ENCODE results near the gene ISOC2. TPM values are rescaled to one million over a fixed set of nuclear protein-coding genes. Genes with fewer than 3 reads are reported as not detected.

Gene ISOC2
- total and polyA plus RNA-seq, 4 donors: 49.1 to 181 (median 118) TPM

- H3K36me3 ChIP-seq (ENCODE audit: control insufficient read depth in 4 of 4, insufficient read depth in 3 of 4, low read depth in 1 of 4, low read length in 3 of 4): no peaks in the 10 kb centered on the region
- no peak overlapping the region for H3K27ac ChIP-seq (ENCODE audit: low read depth in 1 of 2, low read length in 2 of 2)
- no peak for TF ChIP-seq FOXA1 (IDR thresholded peaks at IDR 0.05)
- TF ChIP-seq HNF4A (conservative IDR thresholded peaks at IDR 0.05): no peak
- TF ChIP-seq, protein P1, sequence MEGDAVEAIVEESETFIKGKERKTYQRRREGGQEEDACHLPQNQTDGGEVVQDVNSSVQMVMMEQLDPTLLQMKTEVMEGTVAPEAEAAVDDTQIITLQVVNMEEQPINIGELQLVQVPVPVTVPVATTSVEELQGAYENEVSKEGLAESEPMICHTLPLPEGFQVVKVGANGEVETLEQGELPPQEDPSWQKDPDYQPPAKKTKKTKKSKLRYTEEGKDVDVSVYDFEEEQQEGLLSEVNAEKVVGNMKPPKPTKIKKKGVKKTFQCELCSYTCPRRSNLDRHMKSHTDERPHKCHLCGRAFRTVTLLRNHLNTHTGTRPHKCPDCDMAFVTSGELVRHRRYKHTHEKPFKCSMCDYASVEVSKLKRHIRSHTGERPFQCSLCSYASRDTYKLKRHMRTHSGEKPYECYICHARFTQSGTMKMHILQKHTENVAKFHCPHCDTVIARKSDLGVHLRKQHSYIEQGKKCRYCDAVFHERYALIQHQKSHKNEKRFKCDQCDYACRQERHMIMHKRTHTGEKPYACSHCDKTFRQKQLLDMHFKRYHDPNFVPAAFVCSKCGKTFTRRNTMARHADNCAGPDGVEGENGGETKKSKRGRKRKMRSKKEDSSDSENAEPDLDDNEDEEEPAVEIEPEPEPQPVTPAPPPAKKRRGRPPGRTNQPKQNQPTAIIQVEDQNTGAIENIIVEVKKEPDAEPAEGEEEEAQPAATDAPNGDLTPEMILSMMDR (IDR thresholded peaks at IDR 0.05; ENCODE audit: low read depth, low read length, missing input control): no peak
- no peak for TF ChIP-seq NR2F2 (IDR thresholded peaks at IDR 0.05)
- no peak for TF ChIP-seq JUND (IDR thresholded peaks at IDR 0.05)
- TF ChIP-seq FOXA2 (IDR thresholded peaks at IDR 0.05): no peak
- TF ChIP-seq REST (IDR thresholded peaks at IDR 0.05): no peak
- TF ChIP-seq HNF4G (IDR thresholded peaks at IDR 0.05): no peak
- no peak for TF ChIP-seq EGR1 (IDR thresholded peaks at IDR 0.05; ENCODE audit: low read depth in 2 of 2)
- no peak for TF ChIP-seq ATF3 (IDR thresholded peaks at IDR 0.05)
- TF ChIP-seq TAF1 (conservative IDR thresholded peaks at IDR 0.05): no peak
- no peak for TF ChIP-seq SP1 (IDR thresholded peaks at IDR 0.05)
- no peak for TF ChIP-seq RAD21 (IDR thresholded peaks at IDR 0.05)
- H3K9ac ChIP-seq (ENCODE audit: low read depth in 1 of 2, low read length in 2 of 2): no peak overlapping the region
- H3K4me3 ChIP-seq (ENCODE audit: low read depth in 1 of 3, low read length in 3 of 3): no peak overlapping the region
- H3K4me1 ChIP-seq (ENCODE audit: control insufficient read depth in 4 of 4, insufficient read depth in 4 of 4, low read length in 3 of 4): peaks cover 18 to 45% (median 35%) of the 10 kb centered on the region in 4 donors
- 88% methylated on average over 15 of the region's 15 CpGs for WGBS
- H3K9me3 ChIP-seq (ENCODE audit: control insufficient read depth in 4 of 4, low read length in 3 of 4): no peaks in the 10 kb centered on the region
- DNase-seq (ENCODE audit: low spot score): no peak
- H3K27me3 ChIP-seq (ENCODE audit: control insufficient read depth in 4 of 4, insufficient read depth in 4 of 4, low read length in 3 of 4): no peaks in the 10 kb centered on the region
Measured at GRCh38 chr19:55463583-55464031, 2.2 kb upstream of the ISOC2 start.

DNA sequence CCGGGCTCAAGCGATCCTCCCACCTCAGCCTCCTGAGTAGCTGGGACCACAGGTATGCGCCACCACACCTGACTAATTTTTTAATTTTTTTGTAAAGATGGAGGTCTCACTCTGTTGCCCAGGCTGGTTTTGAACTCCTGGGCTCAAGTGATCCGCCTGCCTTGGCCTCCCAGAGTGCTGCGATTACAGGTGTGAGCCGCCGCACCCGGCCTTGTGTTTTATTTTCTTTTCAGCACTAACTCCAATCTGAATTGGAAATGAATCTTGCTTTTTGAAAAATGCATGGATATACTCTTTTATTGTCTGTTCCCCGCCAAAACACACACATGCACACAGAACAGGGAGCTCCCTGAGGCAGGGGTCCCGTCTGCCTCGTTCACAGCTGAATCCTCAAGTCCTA, 1.3 kb upstream of the ISOC2 start:
- peak overlapping the region in 1 of 3 donors; percentile 38 for H3K4me3 ChIP-seq (ENCODE audit: low read depth in 1 of 3, low read length in 3 of 3)
- no peaks in the 10 kb centered on the region for H3K27me3 ChIP-seq (ENCODE audit: control insufficient read depth in 4 of 4, insufficient read depth in 4 of 4, low read length in 3 of 4)

More for the DNA sequence above, 1.3 kb upstream of the ISOC2 start:
- Histone ChIP-seq H3K4me1 (ENCODE audit: control insufficient read depth in 4 of 4, insufficient read depth in 4 of 4, low read length in 3 of 4) (peaks cover 13 to 41% (median 31%) of the 10 kb centered on the region in 4 donors), H3K27ac (ENCODE audit: low read depth in 1 of 2, low read length in 2 of 2) (no peak overlapping the region), H3K9ac (ENCODE audit: low read depth in 1 of 2, low read length in 2 of 2) (no peak overlapping the region), H3K9me3 (ENCODE audit: control insufficient read depth in 4 of 4, low read length in 3 of 4) (no peaks in the 10 kb centered on the region), H3K36me3 (ENCODE audit: control insufficient read depth in 4 of 4, insufficient read depth in 3 of 4, low read depth in 1 of 4, low read length in 3 of 4) (no peaks in the 10 kb centered on the region)
- WGBS: 91% methylated on average over 11 of the region's 11 CpGs
- DNase-seq (ENCODE audit: low spot score): no peak
- no peak for TF ChIP-seq FOXA2 (IDR thresholded peaks at IDR 0.05)
- TF ChIP-seq RXRA (IDR thresholded peaks at IDR 0.05): no peak
- no peak for TF ChIP-seq JUND (IDR thresholded peaks at IDR 0.05)
- no peak for TF ChIP-seq EGR1 (IDR thresholded peaks at IDR 0.05; ENCODE audit: low read depth in 2 of 2)
- TF ChIP-seq SP1 (IDR thresholded peaks at IDR 0.05): no peak
- TF ChIP-seq NR2F2 (IDR thresholded peaks at IDR 0.05): no peak
- TF ChIP-seq RAD21 (IDR thresholded peaks at IDR 0.05): no peak
- TF ChIP-seq, protein P1 (IDR thresholded peaks at IDR 0.05; ENCODE audit: low read depth, low read length, missing input control): no peak
- no peak for TF ChIP-seq FOXA1 (IDR thresholded peaks at IDR 0.05)
- no peak for TF ChIP-seq REST (IDR thresholded peaks at IDR 0.05)
- no peak for TF ChIP-seq MAX (IDR thresholded peaks at IDR 0.05)
